Panc1 (cell line): ENCODE measurements around the gene ACOT4. TPM values are rescaled to one million over a fixed set of nuclear protein-coding genes. Genes with fewer than 3 reads are reported as not detected.

Source experiments
- ATAC-seq: fragments of 200-7000 bp; cut with Tn5 transposase; 2 replicates; pipeline ENCODE4 v1.9.1; 2020; ENCODE audit warnings: mild to moderate bottlenecking, moderate library complexity
- BruUV-seq: library from RNA; stranded (reverse); fragments of 400-500 nt; replicated peaks from 2 replicates; lab custom pipeline; 2021; lab: Mats Ljungman, UMichigan
- CTCF ChIA-PET: fragments of 300-600 bp; sonication (Branson Sonifier 250); formaldehyde crosslinking; loops from one replicate; lab custom pipeline; 2022; ENCODE audit warnings: antibody characterized with exemption; lab: Charles Lee
- POLR2A ChIA-PET: fragments of 300-600 bp; sonication (Branson Sonifier 250); formaldehyde crosslinking; loops from one replicate; lab custom pipeline; 2022; ENCODE audit warnings: antibody characterized with exemption; lab: Charles Lee
- DNase-seq: peaks from one replicate; pipeline ENCODE4 v3.0.0-alpha.2; 2010; ENCODE audit warnings: low read depth, low spot score
- H3K27ac ChIP-seq: 2 replicates; pipeline ENCODE4 v1.5.1; 2011; ENCODE audit warnings: mild to moderate bottlenecking, low read length, inconsistent platforms
- H3K27me3 ChIP-seq: fragments of 200-500 bp; sonication (Bioruptor generic); 2 replicates; pipeline ENCODE4 v1.6.0; 2014; ENCODE audit warnings: low read length, inconsistent platforms; ENCODE audit not compliant: control insufficient read depth, insufficient read depth
- H3K36me3 ChIP-seq: fragments of 200-500 bp; sonication (Bioruptor generic); 2 replicates; pipeline ENCODE4 v1.5.1; 2014; ENCODE audit warnings: inconsistent platforms, mild to moderate bottlenecking, low read length, moderate library complexity; ENCODE audit not compliant: control insufficient read depth, insufficient read depth
- H3K4me1 ChIP-seq: 2 replicates; pipeline ENCODE4 v1.5.1; 2011; ENCODE audit warnings: inconsistent platforms, mild to moderate bottlenecking, low read length, moderate library complexity; ENCODE audit not compliant: control insufficient read depth, insufficient read depth
- H3K4me3 ChIP-seq, 2 experiments: 2 replicates each; pipeline ENCODE4 v1.5.1; 2011 to 2012; ENCODE audit warnings: low read depth in 2 of 2, low read length in 2 of 2, mild to moderate bottlenecking in 2 of 2, inconsistent platforms in 1 of 2, moderate library complexity in 1 of 2
- H3K9me3 ChIP-seq: fragments of 200-500 bp; sonication (Bioruptor generic); 2 replicates; pipeline ENCODE4 v1.5.1; 2014; ENCODE audit warnings: low read depth, mild to moderate bottlenecking, inconsistent platforms, low read length, moderate library complexity; ENCODE audit not compliant: control insufficient read depth, insufficient read depth
- CTCF ChIP-seq: fragments of 450-650 bp; IDR thresholded peaks from 2 replicates; pipeline ENCODE4 v1.5.1; 2017; ENCODE audit warnings: mild to moderate bottlenecking
- POLR2AphosphoS5 ChIP-seq: IDR thresholded peaks from 2 replicates; pipeline ENCODE4 v1.6.1; 2012; ENCODE audit warnings: mild to moderate bottlenecking, low read depth, low read length, moderate library complexity
- REST ChIP-seq, 2 experiments: IDR thresholded peaks; 2 replicates each; pipeline ENCODE4 v1.6.1; 2011 to 2012; ENCODE audit warnings: low read depth in 2 of 2, control low read depth in 1 of 2, low read length in 1 of 2, mild to moderate bottlenecking in 1 of 2, moderate library complexity in 1 of 2; ENCODE audit not compliant: insufficient read depth in 1 of 2
- SIN3A ChIP-seq: IDR thresholded peaks from 2 replicates; pipeline ENCODE4 v1.6.1; 2012; ENCODE audit warnings: low read depth, mild to moderate bottlenecking, low read length, moderate library complexity, borderline replicate concordance; ENCODE audit not compliant: insufficient read depth
- TCF7L2 ChIP-seq: IDR thresholded peaks from 2 replicates; pipeline ENCODE4 v1.6.1; 2011; ENCODE audit warnings: mild to moderate bottlenecking, low read depth, low read length, inconsistent platforms
- in situ Hi-C: cut with HindIII; loops from 2 replicates; pipeline ENCODE4 v1.10.0; 2016; ENCODE audit warnings: low sequenced_read_pairs, low pct_unique_long_range_greater_than_20kb
- intact Hi-C: fragments of 100-400 bp; cut with micrococcal nuclease; formaldehyde crosslinking; loops from one replicate; pipeline ENCODE4 v1.10.0; 2022; ENCODE audit not compliant: unreplicated experiment
- total RNA-seq: library from RNA; stranded (reverse); gene quantifications from one replicate; pipeline ENCODE4 v1.2.1, GENCODE V29; 2021; ENCODE audit not compliant: unreplicated experiment

ACOT4 gene
- total RNA-seq, 1 experiment from 2014 or later: 2.7 TPM

GRCh38 chr14:73627151-73627558 is 35.5 kb downstream of the ACOT4 start:
- intact Hi-C loops: no loop called here
- POLR2A ChIA-PET: no interaction called here
- in situ Hi-C loops: no loop called here
- CTCF ChIA-PET: interaction anchor here (0.6 kb wide), 1 partner anchor 17 kb away, joined by 5 read pairs; no protein-coding TSS in a partner anchor
- Histone ChIP-seq H3K4me1 (no peaks in the 10 kb centered on the region), H3K27ac (no peak overlapping the region), H3K4me3 (no peak overlapping the region), H3K9me3 (no peaks in the 10 kb centered on the region), H3K27me3 (no peaks in the 10 kb centered on the region), H3K36me3 (no peaks in the 10 kb centered on the region)
- no TSS peak for BruUV-seq
- TF ChIP-seq SIN3A (no peak), REST (IDR thresholded peaks at IDR 0.05; ENCODE audit: insufficient read depth in 1 of 2, low read depth in 2 of 2, low read length in 1 of 2) (no peak), POLR2AphosphoS5 (no peak), CTCF (no peak), TCF7L2 (no peak)
- ATAC-seq: no peak
- DNase-seq: no peak

- H3K9me3 ChIP-seq: no peaks in the 10 kb centered on the region
- H3K27ac ChIP-seq: no peak overlapping the region
- H3K36me3 ChIP-seq: no peaks in the 10 kb centered on the region
- no peaks in the 10 kb centered on the region for H3K4me1 ChIP-seq
- ATAC-seq (no peak), DNase-seq (no peak)
- intact Hi-C loops: loop anchor here (5.0 kb wide), 1 partner anchor 123 kb away; no protein-coding TSS in a partner anchor
- no TSS peak for BruUV-seq
- CTCF ChIA-PET: no interaction called here
- no peaks in the 10 kb centered on the region for H3K27me3 ChIP-seq
- in situ Hi-C loops: no loop called here
- H3K4me3 ChIP-seq: no peak overlapping the region
- no peak for TF ChIP-seq SIN3A
- no peak for TF ChIP-seq CTCF
- no peak for TF ChIP-seq REST (IDR thresholded peaks at IDR 0.05; ENCODE audit: insufficient read depth in 1 of 2, low read depth in 2 of 2, low read length in 1 of 2)
- no peak for TF ChIP-seq POLR2AphosphoS5
- TF ChIP-seq TCF7L2: no peak
- POLR2A ChIA-PET: no interaction called here
Measured at GRCh38 chr14:73630009-73630780, 38.5 kb downstream of the ACOT4 start.
